GM10248 (cell line): ENCODE data around the gene RSRC1.
"Not testable (repeated sequence)": the region's sequence is repeated elsewhere in the genome, so short reads cannot be mapped to it uniquely, and the experiment has no call there.

Source experiments
- CTCF ChIA-PET: fragments of 300-600 bp; sonication (Branson Sonifier 250); formaldehyde crosslinking; extraction: SDS; loops from one replicate; lab custom pipeline; 2021; ENCODE audit warnings: antibody characterized with exemption; lab: Yijun Ruan, JAX
- POLR2A ChIA-PET: fragments of 350-650 bp; sonication (Branson Sonifier 250); formaldehyde crosslinking; extraction: SDS; loops from one replicate; lab custom pipeline; 2020; ENCODE audit warnings: antibody characterized with exemption; lab: Yijun Ruan, JAX
- DNase-seq: peaks from one replicate; pipeline ENCODE4 v3.0.0; 2012; ENCODE audit errors: extremely low spot score
- TF ChIP-seq, protein P1 (sequence below): IDR thresholded peaks from 2 replicates; pipeline ENCODE4 v1.5.1; 2012; ENCODE audit warnings: mild to moderate bottlenecking, low read depth; ENCODE audit errors: extremely low read depth, missing control alignments, control extremely low read depth

RSRC1 gene

GRCh38 chr3:158109804-158110657, at the start of gene RSRC1:
TSS of gene RSRC1 (plus strand) at chr3:158110089. CDS start at chr3:158122105, 12,016 bp downstream.
- peak; percentile 80 for DNase-seq
- TF ChIP-seq, protein P1, sequence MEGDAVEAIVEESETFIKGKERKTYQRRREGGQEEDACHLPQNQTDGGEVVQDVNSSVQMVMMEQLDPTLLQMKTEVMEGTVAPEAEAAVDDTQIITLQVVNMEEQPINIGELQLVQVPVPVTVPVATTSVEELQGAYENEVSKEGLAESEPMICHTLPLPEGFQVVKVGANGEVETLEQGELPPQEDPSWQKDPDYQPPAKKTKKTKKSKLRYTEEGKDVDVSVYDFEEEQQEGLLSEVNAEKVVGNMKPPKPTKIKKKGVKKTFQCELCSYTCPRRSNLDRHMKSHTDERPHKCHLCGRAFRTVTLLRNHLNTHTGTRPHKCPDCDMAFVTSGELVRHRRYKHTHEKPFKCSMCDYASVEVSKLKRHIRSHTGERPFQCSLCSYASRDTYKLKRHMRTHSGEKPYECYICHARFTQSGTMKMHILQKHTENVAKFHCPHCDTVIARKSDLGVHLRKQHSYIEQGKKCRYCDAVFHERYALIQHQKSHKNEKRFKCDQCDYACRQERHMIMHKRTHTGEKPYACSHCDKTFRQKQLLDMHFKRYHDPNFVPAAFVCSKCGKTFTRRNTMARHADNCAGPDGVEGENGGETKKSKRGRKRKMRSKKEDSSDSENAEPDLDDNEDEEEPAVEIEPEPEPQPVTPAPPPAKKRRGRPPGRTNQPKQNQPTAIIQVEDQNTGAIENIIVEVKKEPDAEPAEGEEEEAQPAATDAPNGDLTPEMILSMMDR, result no peak
- ChIA-PET POLR2A (interaction anchor here (0.5 to 0.6 kb wide), 2 partner anchors 535 to 1813 kb away, joined by 5 read pairs; partner anchors contain the start of gene GFM1), CTCF (interaction anchor here (1.1 to 4.6 kb wide), 6 partner anchors 10 to 503 kb away, joined by 3 to 22 read pairs (median 4); no protein-coding TSS in a partner anchor)

DNA sequence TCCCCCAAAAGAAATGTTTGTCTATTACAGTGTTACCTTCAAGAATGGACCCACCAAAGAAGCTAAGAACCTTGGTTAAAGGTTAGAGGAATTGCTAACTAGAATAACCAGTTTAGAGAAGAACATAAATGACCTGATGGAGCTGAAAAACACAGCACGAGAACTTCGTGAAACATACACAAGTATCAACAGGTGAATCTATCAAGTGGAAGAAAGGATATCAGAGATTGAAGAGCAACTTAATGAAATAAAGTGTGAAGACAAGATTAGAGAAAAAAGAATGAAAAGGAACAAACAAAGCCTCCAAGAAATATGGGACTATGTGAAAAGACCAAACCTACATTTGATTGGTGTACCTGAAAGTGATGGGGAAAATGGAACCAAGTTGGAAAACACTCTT, 44.3 kb upstream of the RSRC1 start:
- CTCF ChIA-PET, POLR2A ChIA-PET, DNase-seq: not testable (repeated sequence)

GRCh38 chr3:158072790-158073189, 37.1 kb upstream of the RSRC1 start:
- TF ChIP-seq, protein P1, result no peak
- DNase-seq, result no peak
- POLR2A ChIA-PET, result no interaction called here
- CTCF ChIA-PET, result no interaction called here

DNA sequence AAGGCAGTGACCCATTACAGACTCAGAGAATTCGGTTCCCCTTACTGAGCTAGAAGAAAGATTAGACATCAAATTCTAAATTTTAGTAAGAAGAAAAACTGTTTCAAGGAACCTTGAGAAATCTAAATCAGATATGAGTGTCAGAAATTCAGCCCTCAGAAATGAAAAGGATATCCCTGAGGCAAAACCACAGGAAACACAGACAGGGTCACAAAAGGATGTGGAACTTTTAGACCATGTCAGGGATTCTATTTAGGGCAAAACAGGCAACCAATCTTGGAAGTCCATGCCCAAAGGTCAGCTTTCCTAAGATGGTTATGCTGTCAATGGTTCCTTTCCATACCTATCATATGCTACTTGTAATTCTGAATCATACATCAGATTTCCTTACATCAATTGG, 35.3 kb upstream of the RSRC1 start:
- ChIA-PET CTCF (interaction anchor here (1.8 to 2.0 kb wide), 2 partner anchors 12 to 18 kb away, joined by 4 read pairs; no protein-coding TSS in a partner anchor), POLR2A (no interaction called here)
- TF ChIP-seq, protein P1, result no peak
- no peak for DNase-seq

- DNase-seq, result no peak
- ChIA-PET CTCF (no interaction called here), POLR2A (no interaction called here)
- TF ChIP-seq, protein P1, result no peak
Observed at GRCh38 chr3:158079599-158079998, 30.3 kb upstream of the RSRC1 start.

- CTCF ChIA-PET, result interaction anchor here (1.0 to 2.0 kb wide), 2 partner anchors 10 to 15 kb away, joined by 3 to 7 read pairs; no protein-coding TSS in a partner anchor
- DNase-seq, result no peak
- TF ChIP-seq, protein P1, result no peak
- POLR2A ChIA-PET, result no interaction called here
Observed at GRCh38 chr3:158084651-158085050, 25.2 kb upstream of the RSRC1 start.

GRCh38 chr3:158085358-158085757, 24.5 kb upstream of the RSRC1 start:
- no peak for DNase-seq
- TF ChIP-seq, protein P1, result no peak
- POLR2A ChIA-PET, result no interaction called here
- CTCF ChIA-PET, result interaction anchor here (1.0 to 2.0 kb wide), 2 partner anchors 9 to 15 kb away, joined by 3 to 7 read pairs; no protein-coding TSS in a partner anchor
